GM21723 (cell line): ENCODE measurements around the gene KIF9.
A peak's percentile ranks its signal among the peaks of the same experiment; 100 is the strongest.
"Not testable (repeated sequence)": the region's sequence is repeated elsewhere in the genome, so short reads cannot be mapped to it uniquely, and the experiment has no call there.

Source experiments
- ATAC-seq: cut with Tn5 transposase; IDR thresholded peaks from one replicate; pipeline ENCODE4 v1.9.1; 2021; ENCODE audit warnings: mild to moderate bottlenecking, moderate library complexity; ENCODE audit not compliant: unreplicated experiment

Gene KIF9

DNA sequence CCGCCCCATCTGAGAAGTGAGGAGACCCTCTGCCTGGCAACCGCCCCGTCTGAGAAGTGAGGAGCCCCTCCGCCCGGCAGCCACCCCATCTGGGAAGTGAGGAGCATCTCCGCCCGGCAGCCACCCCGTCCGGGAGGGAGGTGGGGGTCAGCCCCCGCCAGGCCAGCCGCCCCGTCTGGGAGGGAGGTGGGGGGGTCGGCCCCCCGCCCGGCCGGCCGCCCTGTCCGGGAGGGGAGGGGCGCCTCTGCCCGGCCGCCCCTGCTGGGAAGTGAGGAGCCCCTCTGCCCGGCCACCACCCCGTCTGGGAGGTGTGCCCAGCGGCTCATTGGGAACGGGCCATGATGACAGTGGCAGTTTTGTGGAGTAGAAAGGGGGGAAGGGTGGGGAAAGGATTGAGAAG lies 26.3 kb downstream of the KIF9 start:
- ATAC-seq = not testable (repeated sequence)

- ATAC-seq = no peak
Measured at GRCh38 chr3:47251689-47252088, 30.9 kb downstream of the KIF9 start.

GRCh38 chr3:47251085-47251484 lies 31.5 kb downstream of the KIF9 start:
- ATAC-seq = not testable (repeated sequence)

GRCh38 chr3:47250309-47251060 lies 32.1 kb downstream of the KIF9 start:
- no peak for ATAC-seq

- ATAC-seq = no peak
Measured at GRCh38 chr3:47247131-47248064, 35.2 kb downstream of the KIF9 start.

- no peak for ATAC-seq
Measured at GRCh38 chr3:47245271-47245670, 37.3 kb downstream of the KIF9 start.

GRCh38 chr3:47244531-47245100 lies 38.0 kb downstream of the KIF9 start:
- ATAC-seq = no peak

- no peak for ATAC-seq
Measured at GRCh38 chr3:47243419-47244147, 39.0 kb downstream of the KIF9 start.

GRCh38 chr3:47239929-47240328 lies 42.7 kb downstream of the KIF9 start:
- no peak for ATAC-seq

DNA sequence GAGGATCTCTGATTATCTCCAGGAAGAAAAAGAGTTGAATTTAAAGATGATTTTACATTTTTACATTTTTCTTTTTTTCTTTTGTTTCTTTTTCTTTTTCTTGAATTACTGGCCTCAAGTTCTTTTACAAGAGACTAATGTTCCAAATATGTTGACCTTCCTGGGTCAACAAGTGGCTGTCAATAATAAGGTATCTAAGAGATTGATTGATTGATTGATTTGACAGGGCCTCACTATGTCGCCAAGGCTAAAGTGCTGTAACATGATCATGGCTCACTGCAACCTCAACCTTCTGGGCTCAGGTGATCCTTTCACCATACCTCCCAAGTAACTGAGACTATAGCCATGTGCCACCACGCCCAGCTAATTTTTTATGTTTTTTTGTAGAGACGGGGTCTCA lies 44.6 kb downstream of the KIF9 start:
- no peak for ATAC-seq

DNA sequence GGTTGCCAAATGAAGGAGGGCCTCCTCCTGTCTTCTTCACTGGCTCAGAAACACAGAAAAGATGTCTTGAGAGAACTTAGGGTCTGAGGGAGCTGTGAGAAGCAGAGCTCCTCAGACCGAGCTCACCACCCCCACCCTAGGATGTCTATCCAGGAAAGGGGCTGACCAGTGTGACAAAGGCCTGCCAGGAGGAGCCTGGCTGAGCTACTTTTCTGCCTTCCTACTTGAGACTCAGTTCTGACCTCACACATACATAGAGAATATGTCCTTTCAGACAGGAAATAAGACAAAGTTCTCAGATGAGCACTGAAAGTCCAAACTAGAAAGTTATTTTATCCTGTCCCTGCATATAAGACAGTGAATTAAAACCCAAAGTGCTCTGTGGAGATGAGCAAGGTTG lies 54.5 kb downstream of the KIF9 start:
- peak; percentile 53 for ATAC-seq

DNA sequence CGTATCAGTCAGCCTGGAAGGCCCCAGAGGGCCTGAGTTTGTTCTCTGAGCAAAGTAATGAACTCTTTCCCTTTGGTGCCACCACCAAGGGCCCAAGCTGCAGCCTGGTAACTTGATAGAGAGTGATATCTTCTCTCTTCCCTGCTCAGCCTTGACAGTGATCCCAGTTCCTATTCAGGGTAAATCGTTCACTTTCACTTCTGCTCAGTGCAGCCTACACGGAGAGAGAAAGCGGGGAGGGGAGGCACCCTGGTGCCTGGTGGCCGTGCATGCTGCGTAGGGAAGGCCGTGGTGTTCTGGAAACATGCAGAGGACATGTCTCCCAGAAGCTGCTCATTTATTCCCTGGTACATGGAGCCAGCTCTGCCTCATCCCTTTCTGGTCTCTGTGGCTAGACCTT lies 54.9 kb downstream of the KIF9 start:
- ATAC-seq = peak; percentile 76

- peak; percentile 47 for ATAC-seq
Measured at GRCh38 chr3:47225310-47225906, 57.2 kb downstream of the KIF9 start.

DNA sequence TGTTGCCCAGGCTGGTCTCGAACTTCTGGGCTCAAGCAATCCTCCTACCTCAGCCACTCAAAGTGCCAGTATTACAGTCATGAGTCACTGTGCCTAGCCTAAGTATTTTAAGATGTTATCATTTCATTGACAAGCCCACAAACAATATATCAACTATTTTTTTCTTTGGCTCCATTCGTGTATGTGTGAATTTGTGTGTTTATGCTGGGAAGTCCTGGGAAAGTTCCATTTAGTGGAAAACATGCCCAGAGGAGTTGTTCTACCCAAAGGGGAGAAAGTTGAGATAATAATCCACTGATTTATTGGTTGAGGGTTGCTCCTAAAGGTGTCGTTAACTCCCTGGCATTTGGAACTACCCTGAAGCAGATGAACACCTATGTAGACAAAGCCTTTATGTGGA lies 58.8 kb downstream of the KIF9 start:
- ATAC-seq = no peak

- ATAC-seq = no peak
Measured at GRCh38 chr3:47221798-47222197, 60.8 kb downstream of the KIF9 start.

GRCh38 chr3:47210863-47211405 lies 71.7 kb downstream of the KIF9 start:
- ATAC-seq = no peak

DNA sequence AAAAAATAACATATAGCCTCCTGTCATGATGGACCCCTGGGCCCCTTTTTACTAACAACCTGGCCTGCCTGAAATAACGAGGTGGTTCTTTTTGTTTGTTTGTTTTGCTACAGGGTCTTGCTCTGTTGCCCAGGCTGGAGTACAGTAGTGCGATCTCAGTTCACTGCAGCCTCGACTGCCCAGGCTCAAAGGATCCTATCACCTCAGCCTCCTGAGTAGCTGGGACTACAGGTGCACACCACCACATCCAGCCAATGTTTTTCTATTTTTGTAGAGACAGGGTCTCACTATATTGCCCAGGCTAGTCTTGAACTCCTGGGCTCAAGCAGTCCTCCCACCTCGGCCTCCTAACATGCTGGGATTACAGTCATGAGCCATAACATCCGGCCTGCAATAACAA lies 76.6 kb downstream of the KIF9 start:
- not testable (repeated sequence) for ATAC-seq

DNA sequence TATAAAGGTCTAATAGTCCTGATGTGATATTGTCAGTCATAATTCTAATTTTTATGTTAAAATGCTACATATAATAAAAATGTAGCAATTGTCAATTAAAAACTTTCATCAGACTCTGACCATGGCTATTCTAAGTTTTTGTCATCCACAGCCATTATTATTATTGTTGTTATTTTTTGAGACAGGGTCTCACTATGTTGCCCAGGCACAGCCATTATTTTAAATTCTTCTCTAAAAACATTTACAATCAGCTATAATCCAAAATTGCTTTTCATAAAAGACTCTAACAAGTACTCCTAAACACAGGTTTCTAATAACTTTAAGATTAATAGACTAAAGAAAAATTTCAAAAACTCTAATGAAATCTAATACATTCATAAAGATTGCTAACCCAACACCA lies 77.7 kb downstream of the KIF9 start:
- no peak for ATAC-seq

- no peak for ATAC-seq
Measured at GRCh38 chr3:47202542-47202941, 80.1 kb downstream of the KIF9 start.

DNA sequence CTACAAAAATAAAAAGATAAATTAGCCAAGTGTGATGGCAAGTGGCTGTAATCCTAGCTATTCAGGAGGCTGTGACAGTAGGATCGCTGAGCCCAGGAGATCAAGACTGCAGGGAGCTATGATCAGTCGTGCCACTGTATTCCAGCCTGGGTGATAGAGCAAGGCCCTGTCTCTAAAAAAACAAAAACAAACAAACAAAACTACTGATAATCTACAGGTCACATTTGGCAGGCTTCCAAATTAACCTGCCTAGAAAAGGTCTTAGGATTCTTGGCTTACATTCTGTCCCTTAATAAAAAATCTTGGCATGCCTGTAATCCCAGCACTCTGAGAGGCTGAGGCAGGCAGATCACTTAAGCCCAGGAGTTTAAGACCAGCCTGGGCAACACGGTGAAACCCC lies 85.3 kb downstream of the KIF9 start:
- ATAC-seq = no peak
